Neural progenitor cell (in vitro differentiated cells): ENCODE measurements around the gene CDKN2C. TPM values are rescaled to one million over a fixed set of nuclear protein-coding genes. Genes with fewer than 3 reads are reported as not detected.

Experiments
- DNase-seq: peaks from one replicate; pipeline ENCODE4 v3.0.0-alpha.2; 2016; ENCODE audit warnings: low spot score
- H2AFZ ChIP-seq: fragments of 200-600 bp; sonication (generic); replicated peaks from 2 replicates; pipeline ENCODE4 v1.6.1; 2016; ENCODE audit warnings: antibody characterized with exemption
- H3F3A ChIP-seq: fragments of 200-600 bp; sonication (generic); 2 replicates; pipeline ENCODE4 v1.6.1; 2016; ENCODE audit warnings: antibody characterized with exemption, low read depth
- H3K27ac ChIP-seq: fragments of 200-600 bp; sonication (generic); 2 replicates; pipeline ENCODE4 v1.5.1; 2016; ENCODE audit warnings: mild to moderate bottlenecking
- H3K27me3 ChIP-seq: fragments of 200-600 bp; sonication (generic); 2 replicates; pipeline ENCODE4 v1.6.1; 2016; ENCODE audit warnings: mild to moderate bottlenecking, moderate library complexity
- H3K36me3 ChIP-seq: fragments of 200-600 bp; sonication (generic); 2 replicates; pipeline ENCODE4 v1.5.1; 2016
- H3K4me1 ChIP-seq: fragments of 200-600 bp; sonication (generic); 2 replicates; pipeline ENCODE4 v1.6.1; 2016; ENCODE audit warnings: mixed run types
- H3K4me2 ChIP-seq: fragments of 200-600 bp; sonication (generic); 2 replicates; pipeline ENCODE4 v1.6.1; 2016
- H3K4me3 ChIP-seq: fragments of 200-600 bp; sonication (generic); 2 replicates; pipeline ENCODE4 v1.5.1; 2016
- H3K79me2 ChIP-seq: fragments of 200-600 bp; sonication (generic); 2 replicates; pipeline ENCODE4 v1.6.1; 2016; ENCODE audit warnings: low read depth
- H3K9ac ChIP-seq: fragments of 200-600 bp; sonication (generic); 2 replicates; pipeline ENCODE4 v1.6.1; 2016
- H3K9me3 ChIP-seq: fragments of 200-600 bp; sonication (generic); 2 replicates; pipeline ENCODE4 v1.5.1; 2016; ENCODE audit warnings: low read depth
- H4K20me1 ChIP-seq: fragments of 200-600 bp; sonication (generic); 2 replicates; pipeline ENCODE4 v1.6.1; 2016; ENCODE audit warnings: low read depth
- H3K27ac Mint-ChIP-seq: 3 replicates; pipeline ENCODE4 v1.8.0; 2021; ENCODE audit warnings: mixed read lengths
- H3K27me3 Mint-ChIP-seq: 2 replicates; pipeline ENCODE4 v1.8.0; 2022; ENCODE audit warnings: low read depth, mild to moderate bottlenecking, inconsistent platforms, moderate library complexity, mixed read lengths; ENCODE audit not compliant: insufficient read depth
- H3K36me3 Mint-ChIP-seq: 3 replicates; pipeline ENCODE4 v1.8.0; 2021; ENCODE audit warnings: mixed read lengths
- H3K4me1 Mint-ChIP-seq: 3 replicates; pipeline ENCODE4 v1.8.0; 2021; ENCODE audit warnings: mixed read lengths
- H3K4me3 Mint-ChIP-seq: 3 replicates; pipeline ENCODE4 v1.8.0; 2021; ENCODE audit warnings: mild to moderate bottlenecking, moderate library complexity, mixed read lengths
- H3K9me3 Mint-ChIP-seq: 3 replicates; pipeline ENCODE4 v1.8.0; 2020; ENCODE audit warnings: mixed read lengths
- EZH2 ChIP-seq: fragments of 200-600 bp; sonication (generic); IDR thresholded peaks from 2 replicates; pipeline ENCODE4 v1.6.1; 2017; ENCODE audit warnings: antibody characterized with exemption, mild to moderate bottlenecking, moderate library complexity
- EZH2phosphoT487 ChIP-seq: fragments of 200-600 bp; sonication (generic); IDR thresholded peaks from 2 replicates; pipeline ENCODE4 v1.6.1; 2017; ENCODE audit warnings: antibody characterized with exemption
- total RNA-seq: library from RNA; depleted of rRNA; stranded (reverse); fragments of >200 nt; gene quantifications from 2 replicates; pipeline ENCODE4 v1.2.3, GENCODE V29; 2015; ENCODE audit warnings: low replicate concordance
- TF ChIP-seq, protein P1 (sequence below): fragments of 200-600 bp; sonication (generic); IDR thresholded peaks from 2 replicates; pipeline ENCODE4 v1.5.1; 2017; ENCODE audit warnings: antibody characterized with exemption, mild to moderate bottlenecking

CDKN2C gene
- total RNA-seq, 1 donor from 2014 or later: 0.11 TPM

DNA sequence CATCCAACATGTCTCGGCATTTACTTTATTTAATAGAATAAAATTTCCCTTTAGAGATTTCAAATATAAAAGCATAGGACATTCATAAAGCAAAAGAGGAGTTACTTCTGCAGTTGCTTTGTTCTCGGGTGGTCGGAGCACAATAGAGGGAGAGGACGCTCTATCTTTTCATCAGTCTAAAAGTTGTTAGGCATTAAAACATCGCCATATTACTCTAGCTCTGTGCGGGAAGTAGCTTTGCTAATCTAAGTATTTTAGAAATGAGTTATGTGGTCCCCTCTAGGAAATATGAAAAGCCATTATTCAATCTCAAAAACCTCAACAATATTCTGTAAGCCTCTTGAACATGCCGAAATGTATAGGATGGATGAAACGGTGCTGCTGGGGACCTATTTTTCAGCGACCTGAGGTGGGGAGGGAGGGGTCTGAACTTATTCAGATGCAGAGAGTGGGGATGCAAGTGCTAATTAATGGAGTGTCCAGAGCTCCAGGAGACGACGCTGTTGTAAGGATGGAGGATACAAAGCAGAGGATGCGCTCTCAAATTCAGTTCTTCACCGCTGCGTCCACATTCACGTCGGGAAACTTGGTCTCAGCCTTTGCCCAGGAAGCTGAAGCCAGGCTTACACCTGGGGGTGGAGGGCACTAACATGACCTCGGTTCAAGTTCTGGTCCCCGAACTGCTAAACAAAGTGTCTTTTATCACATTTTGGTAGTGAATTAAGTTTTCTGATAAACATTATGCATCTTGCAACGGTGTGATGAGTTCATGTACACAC, 6.3 kb downstream of the CDKN2C start:
- Histone ChIP-seq H3K9me3 (no peaks in the 10 kb centered on the region), H3K79me2 (no peaks in the 10 kb centered on the region), H3F3A (peaks cover 53% of the 10 kb centered on the region), H3K4me3 (no peak overlapping the region), H2AFZ (no peak overlapping the region), H3K4me2 (no peak overlapping the region), H3K27ac (no peak overlapping the region), H3K27me3 (peaks cover 100% of the 10 kb centered on the region), H3K36me3 (no peaks in the 10 kb centered on the region), H3K4me1 (peaks cover 16% of the 10 kb centered on the region), H3K9ac (no peak overlapping the region), H4K20me1 (peaks cover 80% of the 10 kb centered on the region)
- Mint-ChIP-seq H3K27ac (no peak overlapping the region), H3K36me3 (no peaks in the 10 kb centered on the region), H3K4me3 (no peak overlapping the region), H3K9me3 (peaks cover 2% of the 10 kb centered on the region), H3K27me3 (peaks cover 69% of the 10 kb centered on the region), H3K4me1 (peaks cover 10% of the 10 kb centered on the region)
- peak; percentile 49 for DNase-seq
- TF ChIP-seq EZH2phosphoT487 (peak; percentile 75), EZH2 (peak; percentile 85)
- TF ChIP-seq, protein P1, sequence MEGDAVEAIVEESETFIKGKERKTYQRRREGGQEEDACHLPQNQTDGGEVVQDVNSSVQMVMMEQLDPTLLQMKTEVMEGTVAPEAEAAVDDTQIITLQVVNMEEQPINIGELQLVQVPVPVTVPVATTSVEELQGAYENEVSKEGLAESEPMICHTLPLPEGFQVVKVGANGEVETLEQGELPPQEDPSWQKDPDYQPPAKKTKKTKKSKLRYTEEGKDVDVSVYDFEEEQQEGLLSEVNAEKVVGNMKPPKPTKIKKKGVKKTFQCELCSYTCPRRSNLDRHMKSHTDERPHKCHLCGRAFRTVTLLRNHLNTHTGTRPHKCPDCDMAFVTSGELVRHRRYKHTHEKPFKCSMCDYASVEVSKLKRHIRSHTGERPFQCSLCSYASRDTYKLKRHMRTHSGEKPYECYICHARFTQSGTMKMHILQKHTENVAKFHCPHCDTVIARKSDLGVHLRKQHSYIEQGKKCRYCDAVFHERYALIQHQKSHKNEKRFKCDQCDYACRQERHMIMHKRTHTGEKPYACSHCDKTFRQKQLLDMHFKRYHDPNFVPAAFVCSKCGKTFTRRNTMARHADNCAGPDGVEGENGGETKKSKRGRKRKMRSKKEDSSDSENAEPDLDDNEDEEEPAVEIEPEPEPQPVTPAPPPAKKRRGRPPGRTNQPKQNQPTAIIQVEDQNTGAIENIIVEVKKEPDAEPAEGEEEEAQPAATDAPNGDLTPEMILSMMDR: no peak

DNA sequence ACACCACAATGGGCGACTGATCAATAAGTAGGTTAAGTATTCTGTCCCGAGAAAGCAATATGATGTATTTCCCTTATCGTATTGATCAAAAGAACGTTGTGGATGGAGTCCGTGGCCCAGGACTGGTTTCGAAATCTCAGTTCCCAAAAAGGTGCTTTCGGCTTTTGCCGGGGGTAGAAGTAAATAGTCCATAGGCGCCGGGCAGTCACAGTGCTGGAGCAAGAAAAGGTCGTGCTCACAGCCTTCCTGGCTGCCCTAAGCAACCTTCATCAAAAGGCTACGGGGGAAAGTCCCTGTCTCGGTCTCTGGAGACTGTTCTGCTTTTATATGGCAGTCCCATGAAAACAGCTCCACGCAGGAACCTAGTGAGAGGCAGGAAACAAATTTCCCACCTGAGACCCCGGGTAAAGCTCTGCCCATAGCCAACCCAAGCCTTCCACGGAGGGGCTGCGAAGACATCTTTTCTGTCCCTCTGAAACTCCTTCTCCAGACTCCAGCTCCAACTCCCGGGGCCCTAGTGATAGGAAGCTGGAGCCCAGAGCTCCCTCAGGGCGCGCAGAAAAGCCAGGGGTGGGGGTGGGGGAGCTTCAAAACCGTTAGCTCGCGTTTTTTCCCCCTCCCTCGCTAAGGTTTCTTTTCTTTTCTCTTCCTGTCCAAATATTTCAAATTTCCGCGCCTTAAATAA, 7.0 kb downstream of the CDKN2C start:
- peak overlapping the region; percentile 76 for H2AFZ ChIP-seq
- H3K27me3 ChIP-seq: peaks cover 100% of the 10 kb centered on the region
- no peaks in the 10 kb centered on the region for H3K79me2 ChIP-seq
- TF ChIP-seq EZH2 (peak; percentile 49), EZH2phosphoT487 (peak; percentile 64)
- TF ChIP-seq, protein P1: no peak
- Mint-ChIP-seq H3K27ac (no peak overlapping the region), H3K4me3 (peak overlapping the region; percentile 24), H3K36me3 (no peaks in the 10 kb centered on the region), H3K4me1 (peaks cover 10% of the 10 kb centered on the region), H3K27me3 (peaks cover 69% of the 10 kb centered on the region), H3K9me3 (peaks cover 2% of the 10 kb centered on the region)
- H3K4me3 ChIP-seq: peak overlapping the region; percentile 56
- peak; percentile 48 for DNase-seq
- peaks cover 51% of the 10 kb centered on the region for H3F3A ChIP-seq
- peaks cover 72% of the 10 kb centered on the region for H4K20me1 ChIP-seq
- H3K36me3 ChIP-seq: no peaks in the 10 kb centered on the region
- no peaks in the 10 kb centered on the region for H3K9me3 ChIP-seq
- H3K9ac ChIP-seq: no peak overlapping the region
- H3K4me2 ChIP-seq: peak overlapping the region; percentile 96
- H3K27ac ChIP-seq: no peak overlapping the region
- peaks cover 16% of the 10 kb centered on the region for H3K4me1 ChIP-seq

DNA sequence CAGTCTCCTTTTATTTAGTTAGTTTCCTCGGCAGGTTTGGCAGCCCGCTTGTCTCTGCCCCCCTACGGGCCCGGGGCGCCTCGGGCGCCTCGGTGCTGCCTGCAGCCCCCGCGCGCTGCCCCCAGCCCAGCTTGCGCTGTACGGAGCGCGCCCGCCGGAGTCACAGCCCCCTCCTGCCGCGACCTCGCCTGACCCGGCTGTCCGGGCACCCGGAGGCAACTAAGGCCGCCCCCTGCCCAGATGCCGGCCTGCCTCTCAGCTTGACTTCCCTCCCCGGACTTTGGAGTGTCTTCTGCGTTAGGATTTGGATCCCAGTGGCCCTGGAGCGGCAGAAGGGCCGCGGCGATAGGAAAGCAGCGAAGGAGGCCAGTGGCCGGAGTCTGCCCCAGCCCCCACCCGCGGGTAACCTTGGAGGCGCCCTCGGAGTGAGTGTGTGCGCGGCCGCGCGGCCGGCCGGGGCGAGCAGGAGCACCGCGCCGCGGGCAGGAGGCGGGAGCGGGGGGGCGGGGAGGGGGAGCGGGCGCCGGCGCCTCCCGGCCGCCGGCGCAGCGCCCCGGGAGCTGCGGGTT, 7.6 kb downstream of the CDKN2C start:
- Mint-ChIP-seq H3K4me1 (peaks cover 10% of the 10 kb centered on the region), H3K27me3 (peaks cover 68% of the 10 kb centered on the region), H3K27ac (no peak overlapping the region), H3K4me3 (peak overlapping the region; percentile 73), H3K36me3 (no peaks in the 10 kb centered on the region), H3K9me3 (peaks cover 2% of the 10 kb centered on the region)
- peaks cover 51% of the 10 kb centered on the region for H3F3A ChIP-seq
- H3K4me1 ChIP-seq: peaks cover 16% of the 10 kb centered on the region
- H3K4me3 ChIP-seq: peak overlapping the region; percentile 56
- peaks cover 67% of the 10 kb centered on the region for H4K20me1 ChIP-seq
- peak overlapping the region; percentile 76 for H2AFZ ChIP-seq
- H3K27ac ChIP-seq: no peak overlapping the region
- TF ChIP-seq, protein P1: no peak
- peak; percentile 57 for TF ChIP-seq EZH2
- TF ChIP-seq EZH2phosphoT487: peak; percentile 60
- H3K9me3 ChIP-seq: no peaks in the 10 kb centered on the region
- H3K27me3 ChIP-seq: peaks cover 100% of the 10 kb centered on the region
- H3K9ac ChIP-seq: no peak overlapping the region
- DNase-seq: peak; percentile 72
- H3K79me2 ChIP-seq: no peaks in the 10 kb centered on the region
- H3K4me2 ChIP-seq: peak overlapping the region; percentile 96
- no peaks in the 10 kb centered on the region for H3K36me3 ChIP-seq
